Measurements from ENCODE around the gene P2RY6. TPM values are rescaled to one million over a fixed set of nuclear protein-coding genes. Genes with fewer than 3 reads are reported as not detected.

Gene P2RY6
- total RNA-seq, 1 experiment from 2014 or later: 0.15 TPM

DNA sequence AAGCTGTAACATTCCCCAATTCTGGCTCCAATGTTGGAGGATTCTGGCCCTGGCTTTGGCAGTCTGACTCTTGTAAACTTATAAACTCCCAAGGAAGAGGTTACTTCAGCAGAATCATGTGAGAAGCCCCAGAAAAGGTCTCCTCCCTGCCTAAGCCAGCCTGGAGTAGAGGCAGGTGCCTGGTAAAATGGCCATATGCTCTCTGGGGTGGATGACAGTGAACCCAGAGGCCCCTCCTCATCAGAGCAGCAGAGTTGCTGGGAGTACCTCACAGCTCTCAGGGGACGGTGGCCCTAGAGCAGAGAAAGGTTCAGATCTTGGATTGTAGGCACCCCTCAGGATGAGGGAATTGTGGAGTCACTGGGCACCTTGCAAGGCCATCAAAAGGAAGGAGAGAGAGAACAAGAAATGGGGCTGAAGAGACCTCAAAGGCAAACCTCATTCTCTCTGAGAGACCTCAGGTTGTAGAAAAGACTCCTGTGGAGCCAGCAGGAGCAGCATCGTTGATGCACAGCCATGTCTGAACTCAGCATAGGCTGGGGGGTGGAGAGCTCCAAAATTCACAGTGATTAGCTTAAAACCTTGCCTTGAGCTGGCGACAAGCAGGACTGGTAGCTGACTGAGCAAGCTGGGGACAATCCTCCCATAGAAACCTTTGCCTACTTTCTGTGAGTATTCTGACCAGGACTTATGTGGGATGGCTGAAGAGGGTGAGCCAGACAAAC is 4.9 kb upstream of the P2RY6 start:
- ChIA-PET RAD21 (ENCODE audit: low non-redundant PET in 1 of 2, low total read pairs in 2 of 2, uncharacterized antibody in 2 of 2, unreplicated experiment in 2 of 2) (no interaction called here), POLR2A (no interaction called here), CTCF (interaction anchor here (1.2 to 1.6 kb wide), 2 partner anchors 22 to 82 kb away, joined by 4 to 5 read pairs; no protein-coding TSS in a partner anchor)
- H3K4me2 ChIP-seq (ENCODE audit: low read length): no peak overlapping the region
- no peaks in the 10 kb centered on the region for H3K79me2 ChIP-seq (ENCODE audit: insufficient read depth, low read length)
- H3K4me1 ChIP-seq (ENCODE audit: control insufficient read depth in 1 of 2, insufficient read depth in 2 of 2, low read length in 2 of 2): peaks cover 2 to 16% of the 10 kb centered on the region in 2 experiments; a peak in 3 of 4 replicates
- DNase-seq (ENCODE audit: low read depth, low spot score) (no peak), ATAC-seq (no peak)
- H4K20me1 ChIP-seq (ENCODE audit: insufficient read depth): no peaks in the 10 kb centered on the region
- H2AFZ ChIP-seq (ENCODE audit: low read depth, low read length, poor library complexity, severe bottlenecking): no peak overlapping the region
- peaks cover 5% of the 10 kb centered on the region; the same call in 1 of the 2 replicates for H3K27me3 ChIP-seq (ENCODE audit: insufficient read depth, low read length)
- no peaks in the 10 kb centered on the region for H3K9me2 ChIP-seq (ENCODE audit: insufficient read depth)
- no TSS peak for BruUV-seq (replicated peaks)
- H3K9me3 ChIP-seq (ENCODE audit: control insufficient read depth in 1 of 2, insufficient read depth in 1 of 2, low read depth in 1 of 2, low read length in 2 of 2): no peaks in the 10 kb centered on the region
- H3K9ac ChIP-seq (ENCODE audit: low read length): no peak overlapping the region
- no peak overlapping the region for H3K27ac ChIP-seq (ENCODE audit: low read depth, low read length)
- intact Hi-C loops (cut with micrococcal nuclease): no loop called here
- H3K36me3 ChIP-seq (ENCODE audit: control insufficient read depth in 1 of 2, insufficient read depth in 2 of 2, low read length in 2 of 2): no peaks in the 10 kb centered on the region
- no peak overlapping the region for H3K4me3 ChIP-seq (replicated peaks in 1 of 2; ENCODE audit: low read depth in 1 of 2, low read length in 2 of 2)
- TF ChIP-seq TCF7L2 (IDR thresholded peaks at IDR 0.05; ENCODE audit: borderline replicate concordance, extremely low read depth, insufficient read depth, insufficient read length): no peak
- no peak for TF ChIP-seq EZH2 (IDR thresholded peaks at IDR 0.05)
- TF ChIP-seq YY1 (IDR thresholded peaks at IDR 0.05; ENCODE audit: extremely low read depth, insufficient replicate concordance, low read depth, low read length): no peak
- no peak for TF ChIP-seq SP1 (IDR thresholded peaks at IDR 0.05; ENCODE audit: low read depth)
- TF ChIP-seq, protein P1, sequence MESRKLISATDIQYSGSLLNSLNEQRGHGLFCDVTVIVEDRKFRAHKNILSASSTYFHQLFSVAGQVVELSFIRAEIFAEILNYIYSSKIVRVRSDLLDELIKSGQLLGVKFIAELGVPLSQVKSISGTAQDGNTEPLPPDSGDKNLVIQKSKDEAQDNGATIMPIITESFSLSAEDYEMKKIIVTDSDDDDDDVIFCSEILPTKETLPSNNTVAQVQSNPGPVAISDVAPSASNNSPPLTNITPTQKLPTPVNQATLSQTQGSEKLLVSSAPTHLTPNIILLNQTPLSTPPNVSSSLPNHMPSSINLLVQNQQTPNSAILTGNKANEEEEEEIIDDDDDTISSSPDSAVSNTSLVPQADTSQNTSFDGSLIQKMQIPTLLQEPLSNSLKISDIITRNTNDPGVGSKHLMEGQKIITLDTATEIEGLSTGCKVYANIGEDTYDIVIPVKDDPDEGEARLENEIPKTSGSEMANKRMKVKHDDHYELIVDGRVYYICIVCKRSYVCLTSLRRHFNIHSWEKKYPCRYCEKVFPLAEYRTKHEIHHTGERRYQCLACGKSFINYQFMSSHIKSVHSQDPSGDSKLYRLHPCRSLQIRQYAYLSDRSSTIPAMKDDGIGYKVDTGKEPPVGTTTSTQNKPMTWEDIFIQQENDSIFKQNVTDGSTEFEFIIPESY (IDR thresholded peaks at IDR 0.05; ENCODE audit: extremely low read depth, insufficient replicate concordance, low read length): no peak
- TF ChIP-seq JUND (IDR thresholded peaks at IDR 0.05): no peak
- TF ChIP-seq POLR2AphosphoS5 (IDR thresholded peaks at IDR 0.05; ENCODE audit: low read depth, low read length): no peak
- no peak for TF ChIP-seq ZNF274 (IDR thresholded peaks at IDR 0.05; ENCODE audit: low read depth, low read length)
- no peak for TF ChIP-seq SRF (IDR thresholded peaks at IDR 0.05; ENCODE audit: low read depth)
- TF ChIP-seq CEBPB (IDR thresholded peaks at IDR 0.05; ENCODE audit: low read depth): no peak
- no peak for TF ChIP-seq ELF1 (IDR thresholded peaks at IDR 0.05; ENCODE audit: borderline replicate concordance, low read depth)
- TF ChIP-seq EGR1 (IDR thresholded peaks at IDR 0.05; ENCODE audit: low read depth): no peak
- no peak for TF ChIP-seq RAD21 (IDR thresholded peaks at IDR 0.05; ENCODE audit: low read depth)
- TF ChIP-seq CBX3 (IDR thresholded peaks at IDR 0.05; ENCODE audit: low read depth): no peak
- TF ChIP-seq POLR2A (IDR thresholded peaks at IDR 0.05; ENCODE audit: borderline replicate concordance, extremely low read depth, insufficient read depth, insufficient read length): no peak

Measured in HCT116 (cell line).